Testis (tissue), 2 donors: ENCODE results near the gene NT5E.

Source experiments
- POLR2A ChIP-seq: fragments of 450-650 bp; IDR thresholded peaks from one replicate; pipeline ENCODE4 v1.6.1; 2017; ENCODE audit warnings: antibody characterized with exemption, mild to moderate bottlenecking, moderate library complexity
- TF ChIP-seq, protein P1 (sequence below), 3 experiments: fragments of 450-650 bp in 2 of 3; fragments of 200-600 bp in 1 of 3; sonication (generic) in 1 of 3; IDR thresholded peaks; one replicate each; pipeline ENCODE4 v1.5.1; 2016 to 2019; ENCODE audit warnings: antibody characterized with exemption in 3 of 3, mild to moderate bottlenecking in 2 of 3, moderate library complexity in 1 of 3

DNA sequence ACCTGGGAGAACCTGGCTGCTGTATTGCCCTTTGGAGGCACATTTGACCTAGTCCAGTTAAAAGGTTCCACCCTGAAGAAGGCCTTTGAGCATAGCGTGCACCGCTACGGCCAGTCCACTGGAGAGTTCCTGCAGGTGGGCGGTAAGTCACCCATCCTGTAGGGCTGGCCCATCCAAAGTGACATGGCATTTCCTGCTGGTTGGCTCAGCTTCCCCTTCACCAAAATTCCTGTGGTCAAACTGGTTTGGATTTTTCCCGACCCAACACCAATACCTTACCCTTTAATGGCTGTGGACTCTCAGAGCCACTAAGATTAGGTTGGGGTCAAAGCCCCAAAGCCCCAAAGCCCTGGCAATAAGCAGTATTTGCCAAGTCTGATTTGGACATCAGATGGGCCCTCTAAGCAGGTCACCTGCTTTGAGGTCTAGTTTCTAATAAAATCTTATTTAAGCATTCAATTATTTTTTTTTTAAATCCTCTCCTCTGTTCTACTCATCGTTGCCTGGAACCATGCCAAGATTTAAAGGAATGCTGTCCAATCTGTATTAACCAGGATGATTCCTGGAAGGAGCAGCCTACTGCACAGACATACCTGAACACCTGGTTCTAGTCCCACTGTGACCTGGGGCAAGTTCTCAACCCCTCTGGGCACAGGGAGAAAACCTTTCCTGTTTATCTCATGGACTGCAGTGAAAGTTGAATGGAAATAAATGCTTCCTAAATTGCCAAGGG, 40.8 kb downstream of the NT5E start:
- TF ChIP-seq, protein P1, sequence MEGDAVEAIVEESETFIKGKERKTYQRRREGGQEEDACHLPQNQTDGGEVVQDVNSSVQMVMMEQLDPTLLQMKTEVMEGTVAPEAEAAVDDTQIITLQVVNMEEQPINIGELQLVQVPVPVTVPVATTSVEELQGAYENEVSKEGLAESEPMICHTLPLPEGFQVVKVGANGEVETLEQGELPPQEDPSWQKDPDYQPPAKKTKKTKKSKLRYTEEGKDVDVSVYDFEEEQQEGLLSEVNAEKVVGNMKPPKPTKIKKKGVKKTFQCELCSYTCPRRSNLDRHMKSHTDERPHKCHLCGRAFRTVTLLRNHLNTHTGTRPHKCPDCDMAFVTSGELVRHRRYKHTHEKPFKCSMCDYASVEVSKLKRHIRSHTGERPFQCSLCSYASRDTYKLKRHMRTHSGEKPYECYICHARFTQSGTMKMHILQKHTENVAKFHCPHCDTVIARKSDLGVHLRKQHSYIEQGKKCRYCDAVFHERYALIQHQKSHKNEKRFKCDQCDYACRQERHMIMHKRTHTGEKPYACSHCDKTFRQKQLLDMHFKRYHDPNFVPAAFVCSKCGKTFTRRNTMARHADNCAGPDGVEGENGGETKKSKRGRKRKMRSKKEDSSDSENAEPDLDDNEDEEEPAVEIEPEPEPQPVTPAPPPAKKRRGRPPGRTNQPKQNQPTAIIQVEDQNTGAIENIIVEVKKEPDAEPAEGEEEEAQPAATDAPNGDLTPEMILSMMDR (IDR thresholded peaks at IDR 0.05) = no peak
- no peak for TF ChIP-seq POLR2A
